GM19099 (cell line): ENCODE measurements around the gene TMEM132D.

ENCODE experiments used
- POLR2A ChIP-seq: IDR thresholded peaks from 3 replicates; pipeline ENCODE4 v1.6.1; 2011; ENCODE audit warnings: low read depth; ENCODE audit not compliant: insufficient read length; ENCODE audit errors: extremely low read depth

TMEM132D gene

GRCh38 chr12:129903956-129904829 is at the start of gene TMEM132D:
TMEM132D (minus strand) TSS chr12:129904025.
- no peak for TF ChIP-seq POLR2A

- TF ChIP-seq POLR2A, result no peak
Observed at GRCh38 chr12:129949651-129950050, 45.8 kb upstream of the TMEM132D start.

- TF ChIP-seq POLR2A, result no peak
Observed at GRCh38 chr12:129941618-129942017, 37.8 kb upstream of the TMEM132D start.

GRCh38 chr12:129938089-129938488 is 34.3 kb upstream of the TMEM132D start:
- TF ChIP-seq POLR2A, result no peak

- TF ChIP-seq POLR2A, result no peak
Observed at GRCh38 chr12:129937426-129937825, 33.6 kb upstream of the TMEM132D start.

- no peak for TF ChIP-seq POLR2A
Observed at GRCh38 chr12:129928643-129929042, 24.8 kb upstream of the TMEM132D start.

- TF ChIP-seq POLR2A, result no peak
Observed at GRCh38 chr12:129927316-129927900, 23.6 kb upstream of the TMEM132D start.

- no peak for TF ChIP-seq POLR2A
Observed at GRCh38 chr12:129911428-129912049, 7.7 kb upstream of the TMEM132D start.

- no peak for TF ChIP-seq POLR2A
Observed at GRCh38 chr12:129909051-129910020, 5.5 kb upstream of the TMEM132D start.

- no peak for TF ChIP-seq POLR2A
Observed at GRCh38 chr12:129903092-129903945, 506 bp downstream of the TMEM132D start.

GRCh38 chr12:129902371-129903091 is 1.3 kb downstream of the TMEM132D start:
- no peak for TF ChIP-seq POLR2A

GRCh38 chr12:129901254-129901653 is 2.6 kb downstream of the TMEM132D start:
- no peak for TF ChIP-seq POLR2A

GRCh38 chr12:129900306-129900705 is 3.5 kb downstream of the TMEM132D start:
- TF ChIP-seq POLR2A, result no peak

- TF ChIP-seq POLR2A, result no peak
Observed at GRCh38 chr12:129893691-129894090, 10.1 kb downstream of the TMEM132D start.

GRCh38 chr12:129887101-129887500 is 16.7 kb downstream of the TMEM132D start:
- no peak for TF ChIP-seq POLR2A
